ENCODE data around the gene SLC26A11. TPM values are rescaled to one million over a fixed set of nuclear protein-coding genes. Genes with fewer than 3 reads are reported as not detected.

Gene SLC26A11
- total RNA-seq, 1 donor from 2014 or later: 51.6 TPM

- intact Hi-C loops (cut with DNase I): no loop called here
- Histone ChIP-seq H3K4me3 (no peak overlapping the region), H3K27me3 (no peaks in the 10 kb centered on the region), H3K9me3 (no peaks in the 10 kb centered on the region), H3K4me1 (peaks cover 26% of the 10 kb centered on the region), H3K36me3 (peaks cover 43% of the 10 kb centered on the region), H3K27ac (no peak overlapping the region)
- peak; percentile 88 for DNase-seq
- TF ChIP-seq, protein P1, sequence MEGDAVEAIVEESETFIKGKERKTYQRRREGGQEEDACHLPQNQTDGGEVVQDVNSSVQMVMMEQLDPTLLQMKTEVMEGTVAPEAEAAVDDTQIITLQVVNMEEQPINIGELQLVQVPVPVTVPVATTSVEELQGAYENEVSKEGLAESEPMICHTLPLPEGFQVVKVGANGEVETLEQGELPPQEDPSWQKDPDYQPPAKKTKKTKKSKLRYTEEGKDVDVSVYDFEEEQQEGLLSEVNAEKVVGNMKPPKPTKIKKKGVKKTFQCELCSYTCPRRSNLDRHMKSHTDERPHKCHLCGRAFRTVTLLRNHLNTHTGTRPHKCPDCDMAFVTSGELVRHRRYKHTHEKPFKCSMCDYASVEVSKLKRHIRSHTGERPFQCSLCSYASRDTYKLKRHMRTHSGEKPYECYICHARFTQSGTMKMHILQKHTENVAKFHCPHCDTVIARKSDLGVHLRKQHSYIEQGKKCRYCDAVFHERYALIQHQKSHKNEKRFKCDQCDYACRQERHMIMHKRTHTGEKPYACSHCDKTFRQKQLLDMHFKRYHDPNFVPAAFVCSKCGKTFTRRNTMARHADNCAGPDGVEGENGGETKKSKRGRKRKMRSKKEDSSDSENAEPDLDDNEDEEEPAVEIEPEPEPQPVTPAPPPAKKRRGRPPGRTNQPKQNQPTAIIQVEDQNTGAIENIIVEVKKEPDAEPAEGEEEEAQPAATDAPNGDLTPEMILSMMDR (IDR thresholded peaks at IDR 0.05): peak; percentile 15
- ATAC-seq: peak; percentile 87
Measured at GRCh38 chr17:80279895-80280294, 59.7 kb downstream of the SLC26A11 start.

GRCh38 chr17:80281516-80281915 lies 61.3 kb downstream of the SLC26A11 start:
- no peak overlapping the region for H3K27ac ChIP-seq
- H3K36me3 ChIP-seq: peaks cover 44% of the 10 kb centered on the region
- H3K9me3 ChIP-seq: no peaks in the 10 kb centered on the region
- H3K4me1 ChIP-seq: peaks cover 26% of the 10 kb centered on the region
- H3K4me3 ChIP-seq: no peak overlapping the region
- DNase-seq (no peak), ATAC-seq (no peak)
- TF ChIP-seq, protein P1 (IDR thresholded peaks at IDR 0.05): no peak
- no peaks in the 10 kb centered on the region for H3K27me3 ChIP-seq
- intact Hi-C loops (cut with DNase I): no loop called here

GRCh38 chr17:80283116-80283852 lies 63.1 kb downstream of the SLC26A11 start:
- TF ChIP-seq, protein P1 (IDR thresholded peaks at IDR 0.05): no peak
- H3K4me3 ChIP-seq: no peak overlapping the region
- H3K4me1 ChIP-seq: peaks cover 21% of the 10 kb centered on the region
- no peaks in the 10 kb centered on the region for H3K27me3 ChIP-seq
- no peak for ATAC-seq
- no peak overlapping the region for H3K27ac ChIP-seq
- no peak for DNase-seq
- peaks cover 44% of the 10 kb centered on the region for H3K36me3 ChIP-seq
- intact Hi-C loops (cut with DNase I): no loop called here
- no peaks in the 10 kb centered on the region for H3K9me3 ChIP-seq

- ATAC-seq (no peak), DNase-seq (no peak)
- TF ChIP-seq, protein P1 (IDR thresholded peaks at IDR 0.05): no peak
- peaks cover 11% of the 10 kb centered on the region for H3K4me1 ChIP-seq
- peaks cover 46% of the 10 kb centered on the region for H3K36me3 ChIP-seq
- no peaks in the 10 kb centered on the region for H3K27me3 ChIP-seq
- no peaks in the 10 kb centered on the region for H3K9me3 ChIP-seq
- intact Hi-C loops (cut with DNase I): no loop called here
- no peak overlapping the region for H3K27ac ChIP-seq
- H3K4me3 ChIP-seq: no peak overlapping the region
Measured at GRCh38 chr17:80284631-80285030, 64.4 kb downstream of the SLC26A11 start.

DNA sequence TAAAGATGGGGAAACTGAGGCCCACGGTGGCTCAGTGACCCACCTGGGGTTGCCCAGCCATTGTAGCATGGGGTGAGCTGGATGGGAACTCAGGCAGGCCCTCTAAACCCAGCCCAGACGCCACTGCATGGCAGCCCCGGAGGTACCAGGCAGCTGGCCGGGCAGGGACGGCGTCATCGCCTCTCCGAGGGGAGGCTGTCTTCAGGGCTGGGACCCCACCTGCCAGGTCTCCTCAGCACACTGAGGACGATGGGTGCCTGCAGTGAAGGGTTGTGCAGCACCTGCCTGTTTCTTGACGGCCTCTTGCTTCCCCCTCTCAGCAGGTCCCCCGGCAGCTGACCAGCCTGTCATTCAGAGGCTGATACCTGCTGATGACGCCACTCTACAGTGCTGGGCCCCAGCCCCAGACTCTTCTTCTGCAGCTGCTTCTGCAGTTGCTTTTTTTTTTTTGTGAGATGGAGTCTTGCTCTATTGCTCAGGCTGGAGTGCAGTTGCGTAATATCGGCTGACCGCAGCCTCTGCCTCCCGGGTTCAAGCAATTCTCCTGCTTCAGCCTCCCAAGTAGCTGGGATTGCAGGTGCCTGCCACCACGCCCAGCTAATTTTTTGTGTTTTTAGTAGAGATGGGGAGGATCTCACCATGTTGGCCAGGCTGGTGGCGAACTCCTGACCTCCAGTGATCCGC lies 65.2 kb downstream of the SLC26A11 start:
- no peak for DNase-seq
- intact Hi-C loops (cut with DNase I): no loop called here
- H3K27me3 ChIP-seq: no peaks in the 10 kb centered on the region
- H3K27ac ChIP-seq: no peak overlapping the region
- no peak for ATAC-seq
- peaks cover 52% of the 10 kb centered on the region for H3K36me3 ChIP-seq
- no peak overlapping the region for H3K4me3 ChIP-seq
- TF ChIP-seq, protein P1 (IDR thresholded peaks at IDR 0.05): no peak
- H3K4me1 ChIP-seq: peaks cover 3% of the 10 kb centered on the region
- H3K9me3 ChIP-seq: no peaks in the 10 kb centered on the region
